Femur (tissue), 1 donor: ENCODE measurements around the gene ZNF37A.
"Not testable (repeated sequence)": the region's sequence is repeated elsewhere in the genome, so short reads cannot be mapped to it uniquely, and the experiment has no call there.

Experiments
- DNase-seq: peaks from one replicate; pipeline ENCODE4 v3.0.0-alpha.2; 2017

Gene ZNF37A

GRCh38 chr10:38150891-38151463, 56.8 kb downstream of the ZNF37A start:
- DNase-seq = not testable (repeated sequence)

- DNase-seq = no peak
These were observed 62.5 kb downstream of the ZNF37A start for GRCh38 chr10:38156416-38157269.

DNA sequence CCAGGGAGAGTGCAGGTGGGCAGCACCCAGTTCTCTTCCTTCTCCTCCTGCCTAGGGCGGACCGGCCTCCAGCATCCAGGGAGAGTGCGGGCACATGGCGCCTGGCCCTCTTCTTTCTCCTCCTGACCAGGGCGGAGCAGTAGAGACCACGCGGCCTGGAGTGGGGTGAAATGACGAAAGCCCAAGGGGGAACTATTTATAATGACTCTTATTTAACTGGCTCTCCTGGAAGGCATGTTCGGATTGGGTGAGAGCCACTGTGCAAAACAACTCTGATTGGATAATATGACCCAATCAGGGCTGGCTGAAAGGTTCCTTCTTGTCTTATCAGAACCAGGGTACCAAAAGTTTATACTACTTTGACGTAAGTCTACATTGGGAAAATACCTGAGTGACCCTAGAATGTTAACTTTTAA, 63.1 kb downstream of the ZNF37A start:
- no peak for DNase-seq

DNA sequence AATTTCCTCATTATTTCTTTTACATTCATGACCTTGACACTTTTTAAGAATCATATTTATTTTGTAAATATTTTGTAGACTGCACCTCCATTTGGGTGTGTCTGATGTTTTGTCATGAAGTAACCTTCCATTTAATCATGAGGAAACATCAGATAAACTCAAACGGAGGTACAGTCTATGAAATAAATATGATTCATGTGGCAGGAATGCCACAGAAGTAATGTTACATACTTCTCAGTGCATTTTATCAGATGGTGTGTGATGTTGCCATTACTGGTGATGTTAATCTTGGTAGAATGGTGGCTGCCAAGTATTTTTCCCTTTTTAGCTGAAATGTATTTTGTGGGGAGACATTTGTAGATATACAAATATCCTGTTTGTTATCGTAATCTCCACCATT, 64.9 kb downstream of the ZNF37A start:
- no peak for DNase-seq

DNA sequence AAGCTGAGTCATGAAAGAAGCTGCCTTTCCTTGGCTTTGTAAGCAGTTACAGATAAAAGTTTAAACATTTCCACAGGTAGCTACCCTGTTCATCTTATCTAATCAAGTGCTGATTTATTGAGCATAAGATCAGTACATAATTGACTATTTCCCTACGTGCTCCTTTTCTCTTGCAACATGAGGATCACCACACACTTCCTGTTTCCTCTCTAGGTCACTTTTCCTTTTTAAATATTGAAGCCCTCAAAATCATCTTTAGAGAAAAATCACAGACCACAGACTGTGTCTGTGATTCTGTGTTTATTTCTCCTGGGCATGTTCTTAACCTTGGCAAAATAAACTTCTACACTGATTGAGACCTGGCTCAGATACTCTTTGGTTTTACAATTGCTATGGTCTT, 69.5 kb downstream of the ZNF37A start:
- no peak for DNase-seq

DNA sequence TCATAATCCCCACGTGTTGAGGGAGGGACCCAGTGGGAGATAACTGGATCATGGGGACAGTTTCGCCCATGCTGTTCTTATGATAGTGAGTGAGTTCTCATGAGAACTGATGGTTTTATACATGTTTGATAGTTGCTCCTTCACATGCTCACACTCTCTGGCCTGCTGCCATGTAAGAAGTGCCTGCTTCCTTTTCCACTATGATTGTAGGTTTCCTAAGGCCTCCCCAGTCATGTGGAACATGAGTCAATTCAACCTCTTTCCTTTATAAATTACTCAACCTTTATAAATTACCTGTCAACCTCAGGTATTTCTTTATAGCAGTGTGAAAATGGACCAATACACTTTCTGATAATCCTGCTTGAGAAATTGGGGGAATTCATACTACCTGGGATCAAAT, 80.2 kb downstream of the ZNF37A start:
- no peak for DNase-seq

- DNase-seq = no peak
These were observed 90.3 kb downstream of the ZNF37A start for GRCh38 chr10:38184477-38184876.
